OCI-LY7 (cell line): ENCODE data around the gene SCNN1B. TPM values are rescaled to one million over a fixed set of nuclear protein-coding genes. Genes with fewer than 3 reads are reported as not detected.

Experiments used
- BruUV-seq: library from RNA; stranded (reverse); fragments of 400-500 nt; replicated peaks from 2 replicates; lab custom pipeline; 2021; lab: Mats Ljungman, UMichigan
- CTCF ChIA-PET: fragments of 300-600 bp; sonication (Branson Sonifier 250); formaldehyde crosslinking; loops from one replicate; lab custom pipeline; 2022; ENCODE audit warnings: antibody characterized with exemption; ENCODE audit not compliant: unreplicated experiment; lab: Charles Lee
- POLR2A ChIA-PET: fragments of 300-600 bp; sonication (Branson Sonifier 250); formaldehyde crosslinking; loops from one replicate; lab custom pipeline; 2022; ENCODE audit warnings: antibody characterized with exemption; lab: Charles Lee
- DNase-seq: peaks from one replicate; pipeline ENCODE4 v3.0.0-alpha.2; 2015; ENCODE audit warnings: low spot score
- H2AFZ ChIP-seq: fragments of 200-600 bp; sonication (generic), shearing (Covaris generic); 2 replicates; pipeline ENCODE4 v1.6.1; 2014; ENCODE audit warnings: mild to moderate bottlenecking, antibody characterized with exemption, low read length, moderate library complexity
- H3K27ac ChIP-seq: fragments of 200-600 bp; sonication (generic); 2 replicates; pipeline ENCODE4 v1.5.1; 2014; ENCODE audit warnings: mixed run types, low read depth, mild to moderate bottlenecking, moderate library complexity, low read length, inconsistent platforms; ENCODE audit not compliant: poor library complexity, severe bottlenecking
- H3K36me3 ChIP-seq: fragments of 200-600 bp; sonication (generic); 2 replicates; pipeline ENCODE4 v1.6.1; 2014; ENCODE audit warnings: mild to moderate bottlenecking, antibody characterized with exemption, low read length, moderate library complexity, mixed read lengths; ENCODE audit not compliant: insufficient read depth
- H3K4me1 ChIP-seq: fragments of 200-600 bp; sonication (generic); 2 replicates; pipeline ENCODE4 v1.5.1; 2014; ENCODE audit warnings: mild to moderate bottlenecking, low read length; ENCODE audit not compliant: insufficient read depth, poor library complexity, severe bottlenecking
- H3K4me2 ChIP-seq: fragments of 200-600 bp; sonication (generic); 2 replicates; pipeline ENCODE4 v1.6.1; 2014; ENCODE audit warnings: mild to moderate bottlenecking, low read length
- H3K4me3 ChIP-seq: fragments of 200-600 bp; sonication (generic); 2 replicates; pipeline ENCODE4 v1.5.1; 2014; ENCODE audit warnings: mild to moderate bottlenecking, low read depth, low read length; ENCODE audit not compliant: poor library complexity, severe bottlenecking
- H3K79me2 ChIP-seq: fragments of 200-600 bp; sonication (generic); 2 replicates; pipeline ENCODE4 v1.6.1; 2016; ENCODE audit warnings: low read depth, mild to moderate bottlenecking, low read length, moderate library complexity, mixed read lengths; ENCODE audit not compliant: insufficient read depth
- H3K9me2 ChIP-seq: fragments of 200-600 bp; sonication (generic); 2 replicates; pipeline ENCODE4 v1.6.1; 2016; ENCODE audit warnings: mild to moderate bottlenecking, low read length, mixed read lengths; ENCODE audit not compliant: insufficient read depth
- H3K9me3 ChIP-seq: fragments of 200-600 bp; sonication (generic); 2 replicates; pipeline ENCODE4 v1.6.1; 2014; ENCODE audit warnings: mild to moderate bottlenecking, mixed run types, low read length, mixed read lengths
- H4K20me1 ChIP-seq: fragments of 200-600 bp; sonication (generic); 2 replicates; pipeline ENCODE4 v1.6.1; 2014; ENCODE audit warnings: mild to moderate bottlenecking, antibody characterized with exemption, low read length, moderate library complexity, mixed read lengths; ENCODE audit not compliant: insufficient read depth
- CTCF ChIP-seq: fragments of 200-600 bp; sonication (generic); conservative IDR thresholded peaks from 2 replicates; pipeline ENCODE4 v1.5.1; 2014; ENCODE audit warnings: mild to moderate bottlenecking, antibody characterized with exemption, low read length, moderate library complexity, mixed read lengths
- EZH2phosphoT487 ChIP-seq: fragments of 200-600 bp; sonication (generic); IDR thresholded peaks from 2 replicates; pipeline ENCODE4 v1.6.1; 2018; ENCODE audit warnings: low read depth, borderline replicate concordance, mild to moderate bottlenecking, mixed run types, antibody characterized with exemption, low read length, moderate library complexity, mixed read lengths
- intact Hi-C: fragments of 100-400 bp; cut with micrococcal nuclease; formaldehyde crosslinking; loops from one replicate; pipeline ENCODE4 v1.10.0; 2022; ENCODE audit not compliant: unreplicated experiment
- total RNA-seq, 2 experiments: library from RNA; depleted of rRNA in 1 of 2; stranded (reverse); fragments of >200 nt in 1 of 2; shearing (Covaris generic) in 1 of 2; gene quantifications; 2 replicates each; pipeline ENCODE4 v1.2.3, GENCODE V29; 2014 to 2022

The SCNN1B gene
- total RNA-seq, 2 experiments from 2014 or later: 0.23 TPM; not detected in 1

- Histone ChIP-seq H3K9me2 (no peaks in the 10 kb centered on the region), H3K4me1 (no peaks in the 10 kb centered on the region), H3K9me3 (no peaks in the 10 kb centered on the region), H4K20me1 (no peaks in the 10 kb centered on the region), H3K4me2 (no peak overlapping the region), H3K79me2 (no peaks in the 10 kb centered on the region), H3K36me3 (no peaks in the 10 kb centered on the region), H3K4me3 (no peak overlapping the region), H2AFZ (no peak overlapping the region), H3K27ac (no peak overlapping the region)
- TF ChIP-seq EZH2phosphoT487 (no peak), CTCF (no peak)
- DNase-seq: no peak
- POLR2A ChIA-PET: interaction anchor here (0.6 kb wide), 1 partner anchor 529 kb away, joined by 3 read pairs; no protein-coding TSS in a partner anchor
- CTCF ChIA-PET: no interaction called here
- intact Hi-C loops: no loop called here
- BruUV-seq: no TSS peak
Observed at GRCh38 chr16:23377071-23377931, 75.2 kb downstream of the SCNN1B start.

GRCh38 chr16:23378256-23378655 is 76.2 kb downstream of the SCNN1B start:
- Histone ChIP-seq H3K9me2 (no peaks in the 10 kb centered on the region), H3K9me3 (no peaks in the 10 kb centered on the region), H3K4me1 (no peaks in the 10 kb centered on the region), H3K4me3 (no peak overlapping the region), H2AFZ (no peak overlapping the region), H3K79me2 (no peaks in the 10 kb centered on the region), H4K20me1 (no peaks in the 10 kb centered on the region), H3K4me2 (no peak overlapping the region), H3K36me3 (no peaks in the 10 kb centered on the region), H3K27ac (no peak overlapping the region)
- TF ChIP-seq CTCF: no peak
- no peak for TF ChIP-seq EZH2phosphoT487
- ChIA-PET POLR2A (no interaction called here), CTCF (no interaction called here)
- no peak for DNase-seq
- intact Hi-C loops: no loop called here
- BruUV-seq: no TSS peak

- intact Hi-C loops: no loop called here
- Histone ChIP-seq H3K4me3 (no peak overlapping the region), H3K36me3 (no peaks in the 10 kb centered on the region), H3K4me1 (no peaks in the 10 kb centered on the region), H3K4me2 (no peak overlapping the region), H3K9me2 (no peaks in the 10 kb centered on the region), H4K20me1 (no peaks in the 10 kb centered on the region), H2AFZ (no peak overlapping the region), H3K79me2 (no peaks in the 10 kb centered on the region), H3K27ac (no peak overlapping the region), H3K9me3 (no peaks in the 10 kb centered on the region)
- BruUV-seq: no TSS peak
- CTCF ChIA-PET: no interaction called here
- POLR2A ChIA-PET: no interaction called here
- DNase-seq: no peak
- TF ChIP-seq CTCF: no peak
- TF ChIP-seq EZH2phosphoT487: no peak
Observed at GRCh38 chr16:23378921-23379320, 76.8 kb downstream of the SCNN1B start.
